ENCODE data around the gene TNFRSF1A.
"Not testable (repeated sequence)": the region's sequence is repeated elsewhere in the genome, so short reads cannot be mapped to it uniquely, and the experiment has no call there.

Gene TNFRSF1A

DNA sequence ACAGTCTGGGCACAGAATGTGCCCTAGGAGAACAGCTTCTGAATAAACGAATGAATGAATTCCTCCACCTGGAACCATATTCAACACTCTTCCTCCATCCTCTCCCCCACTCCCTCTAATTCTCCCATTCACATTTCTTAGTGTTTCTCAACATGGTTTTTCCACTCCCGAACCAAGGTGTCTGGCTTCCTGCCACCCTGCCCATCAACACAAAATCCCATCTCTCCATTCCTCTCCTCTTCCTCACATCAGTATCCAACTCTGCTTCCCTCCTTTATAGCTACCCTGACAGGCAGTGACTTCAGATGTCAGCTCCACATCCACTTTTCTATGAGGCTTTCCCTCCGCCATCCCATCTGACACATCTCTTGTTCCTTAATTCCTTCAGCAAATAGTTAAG, 2.9 kb downstream of the TNFRSF1A start:
- DNase-seq (ENCODE audit: extremely low spot score) = no peak
- CTCF ChIA-PET = interaction anchor here (0.6 to 1.5 kb wide), 4 partner anchors 13 to 77 kb away, joined by 3 to 11 read pairs (median 5); no protein-coding TSS in a partner anchor
- TF ChIP-seq CTBP1 (IDR thresholded peaks at IDR 0.05; ENCODE audit: borderline replicate concordance) = no peak
- no peak for TF ChIP-seq NFRKB (IDR thresholded peaks at IDR 0.05)
- no peak for TF ChIP-seq SP1 (IDR thresholded peaks at IDR 0.05)
- no peak for TF ChIP-seq BHLHE40 (IDR thresholded peaks at IDR 0.05; ENCODE audit: borderline replicate concordance)
- TF ChIP-seq TARDBP (IDR thresholded peaks at IDR 0.05) = no peak
- TF ChIP-seq, protein P1, sequence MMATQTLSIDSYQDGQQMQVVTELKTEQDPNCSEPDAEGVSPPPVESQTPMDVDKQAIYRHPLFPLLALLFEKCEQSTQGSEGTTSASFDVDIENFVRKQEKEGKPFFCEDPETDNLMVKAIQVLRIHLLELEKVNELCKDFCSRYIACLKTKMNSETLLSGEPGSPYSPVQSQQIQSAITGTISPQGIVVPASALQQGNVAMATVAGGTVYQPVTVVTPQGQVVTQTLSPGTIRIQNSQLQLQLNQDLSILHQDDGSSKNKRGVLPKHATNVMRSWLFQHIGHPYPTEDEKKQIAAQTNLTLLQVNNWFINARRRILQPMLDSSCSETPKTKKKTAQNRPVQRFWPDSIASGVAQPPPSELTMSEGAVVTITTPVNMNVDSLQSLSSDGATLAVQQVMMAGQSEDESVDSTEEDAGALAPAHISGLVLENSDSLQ (IDR thresholded peaks at IDR 0.05) = no peak
- no peak for TF ChIP-seq FOXA1 (IDR thresholded peaks at IDR 0.05)
- TF ChIP-seq L3MBTL2 (conservative IDR thresholded peaks at IDR 0.05) = no peak
- TF ChIP-seq HDGF (IDR thresholded peaks at IDR 0.05; ENCODE audit: borderline replicate concordance) = no peak
- no peak for TF ChIP-seq ZNF384 (IDR thresholded peaks at IDR 0.05)
- no peak for TF ChIP-seq FOXM1 (IDR thresholded peaks at IDR 0.05; ENCODE audit: borderline replicate concordance)
- TF ChIP-seq SUZ12 (IDR thresholded peaks at IDR 0.05) = no peak
- no peak for TF ChIP-seq ELF4 (IDR thresholded peaks at IDR 0.05)
- POLR2A ChIA-PET = interaction anchor here (1.0 to 1.6 kb wide), 4 partner anchors 12 to 113 kb away, joined by 3 to 6 read pairs (median 4); partner anchors contain the start of gene TAPBPL

DNA sequence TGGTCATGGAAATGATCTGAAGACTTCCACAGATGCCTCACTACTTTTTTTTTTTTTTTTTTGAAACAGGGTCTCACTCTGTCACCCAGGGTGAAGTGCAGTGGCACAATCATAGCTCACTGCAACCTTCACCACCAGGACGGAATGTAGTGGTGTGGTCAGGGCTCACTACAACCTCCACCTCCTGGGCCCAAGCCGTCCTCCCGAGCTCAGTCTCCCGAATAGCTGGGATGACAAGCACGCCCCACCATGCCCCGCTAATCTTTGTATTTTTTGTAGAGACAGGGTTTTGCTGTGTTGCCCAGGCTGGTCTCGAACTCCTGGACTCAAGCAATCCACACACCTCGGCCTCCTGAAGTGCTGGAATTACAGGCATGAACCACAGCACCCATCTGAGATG, 3.3 kb downstream of the TNFRSF1A start:
- CTCF ChIA-PET = interaction anchor here (0.6 to 1.5 kb wide), 4 partner anchors 12 to 77 kb away, joined by 3 to 11 read pairs (median 5); no protein-coding TSS in a partner anchor
- POLR2A ChIA-PET = interaction anchor here (1.3 to 1.6 kb wide), 2 partner anchors 12 to 25 kb away, joined by 6 read pairs; no protein-coding TSS in a partner anchor
- DNase-seq (ENCODE audit: extremely low spot score) = not testable (repeated sequence)

- ChIA-PET POLR2A (interaction anchor here (1.6 to 3.1 kb wide), 3 partner anchors 8 to 30 kb away, joined by 6 to 23 read pairs (median 15); no protein-coding TSS in a partner anchor), CTCF (no interaction called here)
- no peak for DNase-seq (ENCODE audit: extremely low spot score)
- TF ChIP-seq ZNF384 (IDR thresholded peaks at IDR 0.05) = no peak
- no peak for TF ChIP-seq FOXA1 (IDR thresholded peaks at IDR 0.05)
- TF ChIP-seq ELF4 (IDR thresholded peaks at IDR 0.05) = no peak
- TF ChIP-seq NFRKB (IDR thresholded peaks at IDR 0.05) = no peak
- TF ChIP-seq LEF1 (IDR thresholded peaks at IDR 0.05; ENCODE audit: borderline replicate concordance) = no peak
- no peak for TF ChIP-seq ARNT (IDR thresholded peaks at IDR 0.05)
- no peak for TF ChIP-seq SP1 (IDR thresholded peaks at IDR 0.05)
- no peak for TF ChIP-seq FOXM1 (IDR thresholded peaks at IDR 0.05; ENCODE audit: borderline replicate concordance)
- no peak for TF ChIP-seq L3MBTL2 (conservative IDR thresholded peaks at IDR 0.05)
- no peak for TF ChIP-seq FOXK2 (IDR thresholded peaks at IDR 0.05)
- TF ChIP-seq TARDBP (IDR thresholded peaks at IDR 0.05) = no peak
- TF ChIP-seq BHLHE40 (IDR thresholded peaks at IDR 0.05; ENCODE audit: borderline replicate concordance) = no peak
Observed at GRCh38 chr12:6337958-6338433, 3.9 kb downstream of the TNFRSF1A start.

GRCh38 chr12:6336889-6337853, 4.7 kb downstream of the TNFRSF1A start:
- TF ChIP-seq FOXK2 (IDR thresholded peaks at IDR 0.05) = no peak
- TF ChIP-seq SUZ12 (IDR thresholded peaks at IDR 0.05) = no peak
- no peak for TF ChIP-seq SP1 (IDR thresholded peaks at IDR 0.05)
- no peak for TF ChIP-seq FOXA1 (IDR thresholded peaks at IDR 0.05)
- TF ChIP-seq, protein P1 (IDR thresholded peaks at IDR 0.05) = no peak
- no peak for TF ChIP-seq CTBP1 (IDR thresholded peaks at IDR 0.05; ENCODE audit: borderline replicate concordance)
- TF ChIP-seq ELF4 (IDR thresholded peaks at IDR 0.05) = no peak
- no peak for TF ChIP-seq L3MBTL2 (conservative IDR thresholded peaks at IDR 0.05)
- TF ChIP-seq FOXM1 (IDR thresholded peaks at IDR 0.05; ENCODE audit: borderline replicate concordance) = no peak
- no peak for TF ChIP-seq ZNF384 (IDR thresholded peaks at IDR 0.05)
- TF ChIP-seq ARNT (IDR thresholded peaks at IDR 0.05) = no peak
- TF ChIP-seq NFRKB (IDR thresholded peaks at IDR 0.05) = no peak
- no peak for TF ChIP-seq TARDBP (IDR thresholded peaks at IDR 0.05)
- TF ChIP-seq HDGF (IDR thresholded peaks at IDR 0.05; ENCODE audit: borderline replicate concordance) = no peak
- TF ChIP-seq LEF1 (IDR thresholded peaks at IDR 0.05; ENCODE audit: borderline replicate concordance) = no peak
- TF ChIP-seq BHLHE40 (IDR thresholded peaks at IDR 0.05; ENCODE audit: borderline replicate concordance) = no peak
- no peak for DNase-seq (ENCODE audit: extremely low spot score)
- ChIA-PET POLR2A (interaction anchor here (0.7 to 3.1 kb wide), 24 partner anchors 9 to 198 kb away, joined by 3 to 29 read pairs (median 6); partner anchors contain the start of genes GAPDH, MRPL51, SCNN1A and VAMP1), CTCF (interaction anchor here (0.6 to 2.7 kb wide), 9 partner anchors 11 to 236 kb away, joined by 3 to 28 read pairs (median 5); no protein-coding TSS in a partner anchor)

GRCh38 chr12:6336079-6336888, 5.6 kb downstream of the TNFRSF1A start:
- ChIA-PET CTCF (interaction anchor here (0.6 to 2.7 kb wide), 12 partner anchors 9 to 237 kb away, joined by 3 to 28 read pairs (median 5); no protein-coding TSS in a partner anchor), POLR2A (interaction anchor here (0.7 to 3.1 kb wide), 28 partner anchors 10 to 199 kb away, joined by 3 to 29 read pairs (median 6); partner anchors contain the start of genes GAPDH, MRPL51, SCNN1A and VAMP1)
- peak; percentile 73 for TF ChIP-seq L3MBTL2 (conservative IDR thresholded peaks at IDR 0.05)
- no peak for TF ChIP-seq FOXK2 (IDR thresholded peaks at IDR 0.05)
- TF ChIP-seq NFRKB (IDR thresholded peaks at IDR 0.05) = no peak
- peak; percentile 90 for DNase-seq (ENCODE audit: extremely low spot score)
